Hepatic stellate cell (primary cell): ENCODE measurements around the gene NRXN3.
"Not testable (repeated sequence)": the region's sequence is repeated elsewhere in the genome, so short reads cannot be mapped to it uniquely, and the experiment has no call there.

Experiments used
- DNase-seq: peaks from one replicate; pipeline ENCODE4 v3.0.0; 2011; ENCODE audit warnings: low spot score

Gene NRXN3

GRCh38 chr14:78487573-78487972, 317.4 kb downstream of the NRXN3 start:
- DNase-seq, result not testable (repeated sequence)

GRCh38 chr14:78488938-78489337, 318.8 kb downstream of the NRXN3 start:
- DNase-seq, result no peak

GRCh38 chr14:78491048-78491447, 320.9 kb downstream of the NRXN3 start:
- DNase-seq, result no peak

- DNase-seq, result no peak
Observed at GRCh38 chr14:78498062-78498595, 328.0 kb downstream of the NRXN3 start.

GRCh38 chr14:78501909-78502308, 331.7 kb downstream of the NRXN3 start:
- no peak for DNase-seq

GRCh38 chr14:78508023-78508422, 337.9 kb downstream of the NRXN3 start:
- no peak for DNase-seq

GRCh38 chr14:78509516-78509915, 339.3 kb downstream of the NRXN3 start:
- no peak for DNase-seq

- no peak for DNase-seq
Observed at GRCh38 chr14:78512021-78512420, 341.8 kb downstream of the NRXN3 start.

GRCh38 chr14:78519863-78520262, 349.7 kb downstream of the NRXN3 start:
- DNase-seq, result no peak

- no peak for DNase-seq
Observed at GRCh38 chr14:78524196-78524595, 354.0 kb downstream of the NRXN3 start.

- DNase-seq, result no peak
Observed at GRCh38 chr14:78524766-78525165, 354.6 kb downstream of the NRXN3 start.

GRCh38 chr14:78530078-78530477, 359.9 kb downstream of the NRXN3 start:
- no peak for DNase-seq

- DNase-seq, result no peak
Observed at GRCh38 chr14:78534141-78534540, 364.0 kb downstream of the NRXN3 start.

- DNase-seq, result no peak
Observed at GRCh38 chr14:78535041-78535440, 364.9 kb downstream of the NRXN3 start.

GRCh38 chr14:78541788-78542187, 371.6 kb downstream of the NRXN3 start:
- not testable (repeated sequence) for DNase-seq

- no peak for DNase-seq
Observed at GRCh38 chr14:78543433-78543832, 373.3 kb downstream of the NRXN3 start.

- DNase-seq, result no peak
Observed at GRCh38 chr14:78561074-78561473, 390.9 kb downstream of the NRXN3 start.

GRCh38 chr14:78566026-78566858, 396.1 kb downstream of the NRXN3 start:
- peak; percentile 64 for DNase-seq

- no peak for DNase-seq
Observed at GRCh38 chr14:78566859-78567172, 396.6 kb downstream of the NRXN3 start.

- no peak for DNase-seq
Observed at GRCh38 chr14:78567343-78567742, 397.2 kb downstream of the NRXN3 start.

GRCh38 chr14:78573736-78574135, 403.6 kb downstream of the NRXN3 start:
- not testable (repeated sequence) for DNase-seq

GRCh38 chr14:78576437-78577166, 406.4 kb downstream of the NRXN3 start:
- no peak for DNase-seq

GRCh38 chr14:78581229-78581628, 411.1 kb downstream of the NRXN3 start:
- no peak for DNase-seq
